ENCODE measurements around the gene SS18L1. TPM values are rescaled to one million over a fixed set of nuclear protein-coding genes. Genes with fewer than 3 reads are reported as not detected.

The SS18L1 gene
- total RNA-seq, 1 donor from 2014 or later, result 11.5 TPM

DNA sequence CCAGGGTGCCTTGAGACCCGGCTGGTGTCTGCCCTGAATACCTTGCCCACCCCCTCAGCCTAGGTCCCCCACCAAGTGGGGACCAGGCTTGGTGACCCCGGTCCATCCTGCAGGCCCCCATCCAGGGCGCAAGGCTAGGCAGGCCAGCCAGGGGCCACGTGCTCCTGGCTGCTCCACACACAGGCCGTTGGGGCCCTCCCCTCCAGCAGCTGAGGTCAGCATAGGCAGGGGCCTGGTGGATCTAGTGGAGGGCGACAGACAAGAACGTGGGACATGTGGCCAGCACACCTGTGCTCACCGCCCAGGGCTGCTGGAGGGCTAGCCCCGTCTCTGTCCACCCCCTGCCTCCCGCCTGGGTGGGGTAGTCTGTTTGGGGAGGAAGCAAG is 84.0 kb downstream of the SS18L1 start:
- H3K9me3 ChIP-seq (ENCODE audit: control insufficient read depth in 3 of 3, low read length in 3 of 3), result no peaks in the 10 kb centered on the region
- no peak overlapping the region for H3K27ac ChIP-seq (ENCODE audit: low read depth, low read length)
- no peaks in the 10 kb centered on the region for H3K36me3 ChIP-seq (ENCODE audit: control insufficient read depth in 3 of 3, insufficient read depth in 3 of 3, low read length in 3 of 3)
- H3K4me1 ChIP-seq (ENCODE audit: control insufficient read depth in 3 of 3, insufficient read depth in 3 of 3, low read length in 3 of 3), result no peaks in the 10 kb centered on the region
- H3K9ac ChIP-seq (ENCODE audit: low read depth in 1 of 3, low read length in 3 of 3), result no peak overlapping the region
- H3K4me3 ChIP-seq (ENCODE audit: low read length in 3 of 3), result no peak overlapping the region
- H3K27me3 ChIP-seq (ENCODE audit: control insufficient read depth in 3 of 3, insufficient read depth in 3 of 3, low read length in 3 of 3), result peaks cover 30 to 45% (median 40%) of the 10 kb centered on the region in 3 donors

DNA sequence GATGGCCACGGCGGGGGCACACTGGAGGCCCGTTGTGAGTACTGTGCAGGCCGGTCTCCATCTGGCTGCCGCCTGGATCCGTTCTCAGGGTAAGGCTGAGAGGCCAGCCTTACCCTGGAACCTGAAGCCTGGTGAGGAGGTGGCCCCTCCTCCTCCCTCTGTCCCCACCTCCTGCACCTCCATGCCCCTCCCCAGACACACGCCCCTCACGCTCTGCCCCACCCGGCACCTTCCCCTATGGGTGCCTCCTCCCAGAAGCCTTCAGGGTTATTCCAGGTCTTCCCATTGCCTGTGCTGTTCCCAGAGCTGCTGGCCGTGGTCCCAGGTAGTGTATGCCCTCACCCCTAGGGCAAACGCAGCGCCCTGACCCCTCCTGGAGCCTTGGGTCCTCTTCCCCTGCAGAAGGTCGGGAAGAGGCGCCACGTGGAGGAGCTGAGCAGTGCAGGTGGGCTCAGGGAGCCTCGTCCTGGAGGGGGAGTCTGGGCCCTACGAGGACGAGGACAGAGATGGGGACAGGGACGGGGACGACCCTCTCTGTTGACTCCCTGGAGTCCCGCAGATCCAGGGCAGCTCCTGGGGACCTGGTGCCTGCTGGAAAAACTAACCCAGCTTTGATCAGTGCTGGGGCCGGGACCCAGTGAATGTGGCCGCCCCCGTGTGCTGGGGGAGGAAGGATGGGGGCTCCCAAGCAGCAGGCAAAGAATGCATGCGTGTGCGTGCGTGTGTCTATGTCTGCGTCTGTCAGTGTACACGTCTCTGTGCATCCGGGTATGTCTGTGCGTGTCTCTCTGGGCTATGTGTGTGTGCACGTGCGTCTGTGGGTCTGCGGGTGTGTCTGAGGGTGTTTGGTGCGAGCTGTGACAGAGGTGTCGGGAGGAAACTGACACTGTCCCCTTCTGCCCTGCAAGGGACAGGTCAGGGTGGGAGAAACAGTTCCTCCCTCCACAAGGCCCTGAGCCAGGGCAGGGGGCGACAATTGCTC is 84.7 kb downstream of the SS18L1 start:
- H3K4me1 ChIP-seq (ENCODE audit: control insufficient read depth in 3 of 3, insufficient read depth in 3 of 3, low read length in 3 of 3), result peaks cover 3 to 6% (median 3%) of the 10 kb centered on the region in 3 donors
- H3K9ac ChIP-seq (ENCODE audit: low read depth in 1 of 3, low read length in 3 of 3), result no peak overlapping the region
- no peaks in the 10 kb centered on the region for H3K9me3 ChIP-seq (ENCODE audit: control insufficient read depth in 3 of 3, low read length in 3 of 3)
- H3K4me3 ChIP-seq (ENCODE audit: low read length in 3 of 3), result no peak overlapping the region
- H3K36me3 ChIP-seq (ENCODE audit: control insufficient read depth in 3 of 3, insufficient read depth in 3 of 3, low read length in 3 of 3), result no peaks in the 10 kb centered on the region
- no peak overlapping the region for H3K27ac ChIP-seq (ENCODE audit: low read depth, low read length)
- H3K27me3 ChIP-seq (ENCODE audit: control insufficient read depth in 3 of 3, insufficient read depth in 3 of 3, low read length in 3 of 3), result peaks cover 23 to 39% (median 34%) of the 10 kb centered on the region in 3 donors

DNA sequence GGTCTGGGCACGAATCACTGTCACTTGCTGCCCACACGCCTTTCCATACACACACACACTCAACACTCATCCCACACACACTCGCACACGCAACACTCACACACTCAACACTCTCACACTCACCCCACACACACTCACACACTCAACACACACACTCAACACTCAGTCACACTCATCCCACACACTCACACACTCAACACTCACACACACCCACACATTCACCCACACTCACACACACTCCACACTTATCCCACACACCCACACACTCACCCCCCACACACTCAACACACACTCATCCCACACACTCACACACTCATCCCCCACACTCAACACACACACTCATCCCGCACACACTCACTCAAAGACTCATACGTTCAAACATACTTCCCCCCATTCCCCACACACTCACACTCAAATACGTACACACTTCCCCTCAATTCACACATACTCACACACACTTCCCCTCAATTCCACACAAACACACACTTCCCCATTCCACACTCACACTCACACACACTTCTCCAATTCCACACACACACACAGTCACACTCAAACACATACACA is 85.5 kb downstream of the SS18L1 start:
- Histone ChIP-seq H3K27me3 (ENCODE audit: control insufficient read depth in 3 of 3, insufficient read depth in 3 of 3, low read length in 3 of 3) (peaks cover 16 to 36% (median 26%) of the 10 kb centered on the region in 3 donors), H3K36me3 (ENCODE audit: control insufficient read depth in 3 of 3, insufficient read depth in 3 of 3, low read length in 3 of 3) (no peaks in the 10 kb centered on the region), H3K4me3 (ENCODE audit: low read length in 3 of 3) (no peak overlapping the region), H3K27ac (ENCODE audit: low read depth, low read length) (no peak overlapping the region), H3K9ac (ENCODE audit: low read depth in 1 of 3, low read length in 3 of 3) (no peak overlapping the region), H3K9me3 (ENCODE audit: control insufficient read depth in 3 of 3, low read length in 3 of 3) (no peaks in the 10 kb centered on the region), H3K4me1 (ENCODE audit: control insufficient read depth in 3 of 3, insufficient read depth in 3 of 3, low read length in 3 of 3) (peaks cover 8 to 11% (median 9%) of the 10 kb centered on the region in 3 donors)

- Histone ChIP-seq H3K27me3 (ENCODE audit: control insufficient read depth in 3 of 3, insufficient read depth in 3 of 3, low read length in 3 of 3) (peaks cover 10 to 31% (median 20%) of the 10 kb centered on the region in 3 donors), H3K9ac (ENCODE audit: low read depth in 1 of 3, low read length in 3 of 3) (no peak overlapping the region), H3K4me1 (ENCODE audit: control insufficient read depth in 3 of 3, insufficient read depth in 3 of 3, low read length in 3 of 3) (peaks cover 14 to 17% (median 15%) of the 10 kb centered on the region in 3 donors), H3K36me3 (ENCODE audit: control insufficient read depth in 3 of 3, insufficient read depth in 3 of 3, low read length in 3 of 3) (no peaks in the 10 kb centered on the region), H3K27ac (ENCODE audit: low read depth, low read length) (no peak overlapping the region), H3K4me3 (ENCODE audit: low read length in 3 of 3) (no peak overlapping the region), H3K9me3 (ENCODE audit: control insufficient read depth in 3 of 3, low read length in 3 of 3) (no peaks in the 10 kb centered on the region)
These were observed 86.1 kb downstream of the SS18L1 start for GRCh38 chr20:62229667-62230066.

GRCh38 chr20:62230276-62230675 is 86.7 kb downstream of the SS18L1 start:
- no peaks in the 10 kb centered on the region for H3K36me3 ChIP-seq (ENCODE audit: control insufficient read depth in 3 of 3, insufficient read depth in 3 of 3, low read length in 3 of 3)
- H3K4me3 ChIP-seq (ENCODE audit: low read length in 3 of 3), result no peak overlapping the region
- no peaks in the 10 kb centered on the region for H3K9me3 ChIP-seq (ENCODE audit: control insufficient read depth in 3 of 3, low read length in 3 of 3)
- H3K27ac ChIP-seq (ENCODE audit: low read depth, low read length), result no peak overlapping the region
- peaks cover 7 to 25% (median 16%) of the 10 kb centered on the region in 3 donors for H3K27me3 ChIP-seq (ENCODE audit: control insufficient read depth in 3 of 3, insufficient read depth in 3 of 3, low read length in 3 of 3)
- H3K9ac ChIP-seq (ENCODE audit: low read depth in 1 of 3, low read length in 3 of 3), result no peak overlapping the region
- peaks cover 20 to 23% (median 21%) of the 10 kb centered on the region in 3 donors for H3K4me1 ChIP-seq (ENCODE audit: control insufficient read depth in 3 of 3, insufficient read depth in 3 of 3, low read length in 3 of 3)

DNA sequence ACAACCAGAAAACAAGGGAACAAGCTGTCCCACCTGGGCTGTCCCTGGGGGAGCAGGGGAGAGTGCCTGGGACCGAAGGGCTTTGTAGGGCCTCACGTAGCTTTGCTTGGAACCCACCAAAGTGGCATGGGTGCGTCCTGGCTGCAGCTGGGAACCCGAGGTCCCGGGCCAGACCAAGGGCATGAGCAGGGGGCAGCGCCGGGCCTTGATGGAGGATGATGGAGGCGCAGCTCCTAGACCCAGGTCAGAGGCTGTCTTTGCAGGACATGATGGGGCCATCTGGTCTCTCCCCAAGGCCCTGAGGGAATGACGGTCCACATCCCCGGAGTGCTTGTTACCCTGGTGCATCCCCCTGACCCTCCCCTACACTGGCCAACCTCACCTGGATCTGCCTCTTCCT is 87.1 kb downstream of the SS18L1 start:
- Histone ChIP-seq H3K9me3 (ENCODE audit: control insufficient read depth in 3 of 3, low read length in 3 of 3) (no peaks in the 10 kb centered on the region), H3K9ac (ENCODE audit: low read depth in 1 of 3, low read length in 3 of 3) (no peak overlapping the region), H3K36me3 (ENCODE audit: control insufficient read depth in 3 of 3, insufficient read depth in 3 of 3, low read length in 3 of 3) (no peaks in the 10 kb centered on the region), H3K27ac (ENCODE audit: low read depth, low read length) (no peak overlapping the region), H3K27me3 (ENCODE audit: control insufficient read depth in 3 of 3, insufficient read depth in 3 of 3, low read length in 3 of 3) (peaks cover 5 to 24% (median 15%) of the 10 kb centered on the region in 3 donors), H3K4me1 (ENCODE audit: control insufficient read depth in 3 of 3, insufficient read depth in 3 of 3, low read length in 3 of 3) (peaks cover 24 to 27% (median 25%) of the 10 kb centered on the region in 3 donors), H3K4me3 (ENCODE audit: low read length in 3 of 3) (no peak overlapping the region)

- peaks cover 0 to 18% (median 11%) of the 10 kb centered on the region in 3 donors for H3K27me3 ChIP-seq (ENCODE audit: control insufficient read depth in 3 of 3, insufficient read depth in 3 of 3, low read length in 3 of 3)
- no peak overlapping the region for H3K9ac ChIP-seq (ENCODE audit: low read depth in 1 of 3, low read length in 3 of 3)
- peaks cover 28 to 32% (median 30%) of the 10 kb centered on the region in 3 donors for H3K4me1 ChIP-seq (ENCODE audit: control insufficient read depth in 3 of 3, insufficient read depth in 3 of 3, low read length in 3 of 3)
- H3K9me3 ChIP-seq (ENCODE audit: control insufficient read depth in 3 of 3, low read length in 3 of 3), result no peaks in the 10 kb centered on the region
- H3K4me3 ChIP-seq (ENCODE audit: low read length in 3 of 3), result no peak overlapping the region
- no peaks in the 10 kb centered on the region for H3K36me3 ChIP-seq (ENCODE audit: control insufficient read depth in 3 of 3, insufficient read depth in 3 of 3, low read length in 3 of 3)
- no peak overlapping the region for H3K27ac ChIP-seq (ENCODE audit: low read depth, low read length)
These were observed 87.7 kb downstream of the SS18L1 start for GRCh38 chr20:62231292-62231691.

Other genes starting within 250 kb of the SS18L1 start
- 4.2 TPM for gene TAF4, start 77.9 kb upstream of the SS18L1 start, total RNA-seq
- 53.8 TPM for gene LSM14B, start 21.3 kb upstream of the SS18L1 start, total RNA-seq
- gene PSMA7, start 375 bp upstream of the SS18L1 start, total RNA-seq, result 121 TPM
- gene MTG2, start 39.3 kb downstream of the SS18L1 start, total RNA-seq, result 10.4 TPM
- 0.52 TPM for gene HRH3, start 76.5 kb downstream of the SS18L1 start, total RNA-seq
- 26.6 TPM for gene OSBPL2, start 94.8 kb downstream of the SS18L1 start, total RNA-seq
- 41.8 TPM for gene ADRM1, start 159.2 kb downstream of the SS18L1 start, total RNA-seq
- 14.1 TPM for gene LAMA5, start 223.5 kb downstream of the SS18L1 start, total RNA-seq
- 1,418 TPM for gene RPS21, start 243.3 kb downstream of the SS18L1 start, total RNA-seq

Measured in skeletal muscle tissue (tissue), 4 donors.